GM18526 (cell line): ENCODE data around the gene IRAK2.

Experiments
- POLR2A ChIP-seq: IDR thresholded peaks from 3 replicates; pipeline ENCODE4 v1.6.1; 2011; ENCODE audit not compliant: insufficient read length; ENCODE audit errors: extremely low read depth

IRAK2 gene

DNA sequence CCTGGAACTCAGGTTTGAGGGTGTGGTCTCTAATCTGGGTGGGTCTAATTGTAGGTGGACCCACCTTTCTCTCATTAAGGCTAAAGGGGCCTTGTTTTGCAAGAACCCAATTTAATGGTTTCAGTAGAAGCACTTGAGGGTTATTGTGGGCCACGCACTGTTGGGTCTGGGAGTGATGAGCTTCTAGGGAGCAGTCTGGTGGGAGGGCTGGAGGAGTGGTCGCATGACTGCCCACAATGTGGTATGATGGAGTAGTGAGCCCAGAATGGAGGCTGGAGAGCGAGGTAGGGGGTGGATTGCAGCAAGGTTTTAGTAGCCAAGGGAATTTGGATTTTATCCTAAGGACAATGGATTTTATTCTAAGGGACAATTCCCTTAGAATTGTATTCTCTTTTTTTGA is 86.3 kb downstream of the IRAK2 start:
- TF ChIP-seq POLR2A = no peak

DNA sequence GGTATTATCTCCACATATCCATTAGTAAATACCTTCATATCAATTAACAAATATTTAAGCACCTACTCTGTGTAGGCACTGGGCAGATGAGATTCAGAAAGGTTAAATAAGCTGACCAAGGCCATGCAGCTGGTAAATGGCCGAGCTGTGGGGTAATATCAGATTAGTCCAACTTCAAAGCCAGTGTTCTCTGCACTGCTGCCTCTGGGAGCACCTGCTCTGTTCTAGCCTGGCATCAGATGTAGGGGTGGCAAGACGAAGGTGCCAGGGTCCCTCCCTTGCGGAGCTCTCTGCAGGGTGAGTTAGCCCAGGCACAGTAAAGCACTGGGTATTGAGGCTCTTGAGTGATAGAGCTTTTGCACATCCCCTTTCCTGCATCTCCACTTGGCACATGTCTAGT is 89.0 kb downstream of the IRAK2 start:
- no peak for TF ChIP-seq POLR2A

DNA sequence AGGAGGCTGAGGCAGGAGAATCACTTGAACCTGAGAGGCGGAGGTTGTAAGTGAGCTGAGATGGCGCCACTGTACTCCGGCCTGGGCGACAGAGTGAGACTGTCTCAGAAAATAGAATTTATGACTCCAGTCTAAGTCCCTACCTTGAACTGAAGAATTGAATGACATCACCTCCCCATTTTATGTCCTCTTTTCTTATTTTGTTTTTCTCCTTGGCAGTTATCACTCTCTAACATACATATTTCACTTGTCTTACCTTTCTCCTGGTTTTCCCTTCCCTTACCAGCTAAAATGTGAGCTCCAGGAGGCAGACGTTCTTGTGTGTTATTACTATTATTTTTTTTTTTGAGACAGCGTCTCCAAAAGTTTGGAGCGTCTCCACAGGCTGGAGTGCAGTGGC is 91.1 kb downstream of the IRAK2 start:
- TF ChIP-seq POLR2A = no peak

DNA sequence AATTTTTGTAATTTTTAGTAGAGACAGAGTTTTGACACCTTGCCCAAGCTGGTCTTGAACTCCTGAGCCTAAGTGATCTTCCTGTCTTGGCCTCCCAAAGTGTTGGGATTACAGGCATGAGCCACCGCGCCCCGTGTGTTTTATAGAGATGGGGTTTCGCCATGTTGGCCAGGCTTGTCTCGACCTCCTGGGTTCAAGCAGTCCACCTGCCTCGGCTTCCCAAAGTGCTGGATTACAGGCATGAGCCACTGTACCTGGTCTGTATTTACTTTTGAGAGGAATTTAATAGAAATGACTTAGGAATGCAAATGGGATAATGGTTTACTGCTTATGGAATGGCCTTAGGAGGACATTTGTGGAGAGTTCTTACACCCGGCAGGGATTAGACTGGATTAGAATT is 94.3 kb downstream of the IRAK2 start:
- no peak for TF ChIP-seq POLR2A

DNA sequence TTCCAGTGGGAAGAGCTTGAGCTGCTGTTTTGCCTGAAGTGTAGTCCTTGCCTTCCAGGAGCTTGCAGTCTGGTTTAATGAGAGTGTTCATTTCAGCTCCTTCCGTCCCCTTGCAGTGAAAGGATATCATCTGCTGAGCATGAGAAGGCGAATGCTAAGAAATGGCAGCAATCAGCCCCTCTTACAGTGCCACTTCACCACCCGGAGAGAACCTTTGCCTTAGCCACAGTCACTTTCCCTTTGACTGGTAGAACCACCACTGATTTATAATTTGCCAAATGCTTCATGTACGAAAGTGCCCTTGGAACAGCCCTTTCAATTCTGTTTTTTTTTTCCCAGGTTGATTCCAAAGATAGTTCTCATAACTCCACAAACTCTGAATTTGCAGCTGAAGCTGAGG is 95.1 kb downstream of the IRAK2 start:
- TF ChIP-seq POLR2A = no peak

DNA sequence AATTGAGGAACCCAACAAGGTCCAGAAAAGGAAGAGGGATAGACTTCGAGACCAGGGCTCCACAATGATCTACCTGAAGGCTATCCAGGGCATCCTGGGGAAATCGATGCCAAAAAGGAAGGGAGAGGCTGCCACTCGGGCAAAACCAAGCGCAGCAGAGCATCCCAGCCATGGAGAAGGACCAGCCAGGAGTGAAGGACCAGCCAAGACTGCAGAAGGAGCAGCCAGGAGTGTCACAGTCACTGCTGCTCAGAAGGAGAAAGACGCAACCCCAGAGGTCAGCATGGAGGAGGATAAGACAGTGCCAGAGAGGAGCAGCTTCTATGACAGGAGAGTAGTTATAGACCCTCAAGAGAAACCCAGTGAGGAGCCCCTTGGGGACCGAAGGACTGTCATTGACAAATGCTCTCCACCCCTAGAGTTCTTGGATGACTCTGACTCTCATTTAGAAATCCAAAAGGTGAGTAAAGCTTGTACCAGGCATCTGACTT is 95.5 kb downstream of the IRAK2 start:
- TF ChIP-seq POLR2A = no peak

DNA sequence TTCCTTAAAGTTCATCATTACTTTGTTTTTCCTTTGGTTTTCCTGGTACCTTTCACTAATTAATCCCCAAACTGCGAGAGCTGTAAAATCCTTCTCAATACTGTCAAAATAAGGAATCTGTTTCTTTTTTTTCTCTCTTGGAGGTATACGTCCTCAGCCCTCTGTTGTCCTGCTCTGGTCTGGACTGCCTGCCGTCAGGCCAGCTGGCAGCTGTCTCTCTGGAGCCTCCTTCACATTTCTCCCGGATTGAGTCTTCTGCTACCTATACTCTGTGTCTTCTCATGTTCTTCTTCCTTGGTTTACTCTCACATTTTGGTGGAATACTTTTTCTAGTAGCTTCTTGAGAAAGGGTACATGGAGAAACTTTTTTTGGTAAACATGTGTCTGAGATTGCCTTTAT is 97.3 kb downstream of the IRAK2 start:
- no peak for TF ChIP-seq POLR2A

DNA sequence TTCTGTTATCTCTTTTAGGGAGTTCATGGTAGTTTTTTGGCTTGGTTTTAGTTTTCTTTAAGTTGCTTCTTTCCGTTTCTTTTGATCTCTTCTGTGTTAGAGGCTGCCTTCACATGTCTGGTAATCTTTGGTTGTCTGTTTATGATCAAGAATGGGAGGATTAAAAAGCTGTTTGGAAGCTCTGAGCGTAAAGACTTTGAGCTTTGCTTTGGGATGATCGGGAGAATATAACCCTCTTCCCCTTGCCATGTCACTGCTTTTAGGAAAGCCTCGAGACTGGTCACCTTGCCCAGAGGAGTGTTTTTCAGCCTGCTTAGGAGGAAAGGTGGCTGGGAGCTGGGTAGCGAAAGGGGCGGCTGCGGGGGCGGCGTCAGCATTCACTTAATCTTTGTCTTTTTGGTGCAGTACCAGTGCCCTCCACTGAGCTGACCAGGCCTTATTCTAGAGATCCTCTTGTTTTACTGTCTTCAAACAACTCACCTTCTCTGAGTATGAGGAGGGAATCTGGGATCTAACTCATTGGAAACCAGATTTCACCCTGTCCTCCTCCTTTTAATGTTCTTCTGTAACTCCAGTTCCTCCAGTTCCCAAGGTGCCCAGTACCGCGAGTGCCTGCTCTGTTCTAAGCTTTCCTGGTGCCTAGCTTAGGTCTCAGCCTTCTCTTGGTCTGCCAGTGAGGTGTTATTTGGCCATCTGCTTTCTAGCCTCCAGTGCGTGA is 99.1 kb downstream of the IRAK2 start:
- no peak for TF ChIP-seq POLR2A

DNA sequence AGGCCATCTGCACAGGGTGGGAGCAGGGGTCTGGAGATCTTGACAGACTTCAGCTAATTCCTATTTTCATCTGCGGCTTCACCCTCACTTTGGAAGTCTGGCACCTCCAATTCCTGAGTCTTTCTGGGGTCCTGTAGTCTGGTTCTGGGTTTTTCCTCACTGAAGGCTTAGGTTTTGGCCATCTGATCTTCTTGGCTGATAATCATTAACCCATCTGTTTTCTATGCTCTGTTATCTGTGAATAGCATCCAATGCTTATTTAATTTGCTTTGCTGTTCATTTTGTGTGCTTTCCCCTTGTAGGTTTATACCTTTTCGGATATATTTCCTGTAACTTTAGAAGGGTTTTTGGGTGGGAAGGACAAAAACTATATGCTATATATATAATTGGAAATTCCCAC is 101.1 kb downstream of the IRAK2 start:
- TF ChIP-seq POLR2A = no peak

DNA sequence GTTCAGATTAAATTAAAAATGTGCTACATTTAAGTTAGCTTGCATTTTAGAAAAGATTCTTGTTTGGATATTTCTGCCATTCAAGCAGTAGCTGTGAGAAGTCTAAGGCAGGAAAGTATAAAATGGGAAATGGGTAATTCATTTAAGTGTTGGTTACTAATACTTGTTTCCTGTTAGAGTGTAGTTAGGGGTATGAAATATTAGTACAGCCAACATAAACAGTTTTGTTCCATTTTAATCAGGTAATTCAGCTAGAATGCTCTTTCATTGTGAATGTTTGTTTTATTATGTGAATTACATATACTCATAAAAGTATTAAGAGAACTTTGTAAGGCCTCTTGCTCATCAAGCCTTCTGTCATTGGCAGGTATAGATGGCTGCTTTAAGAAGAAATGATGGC is 103.4 kb downstream of the IRAK2 start:
- no peak for TF ChIP-seq POLR2A

DNA sequence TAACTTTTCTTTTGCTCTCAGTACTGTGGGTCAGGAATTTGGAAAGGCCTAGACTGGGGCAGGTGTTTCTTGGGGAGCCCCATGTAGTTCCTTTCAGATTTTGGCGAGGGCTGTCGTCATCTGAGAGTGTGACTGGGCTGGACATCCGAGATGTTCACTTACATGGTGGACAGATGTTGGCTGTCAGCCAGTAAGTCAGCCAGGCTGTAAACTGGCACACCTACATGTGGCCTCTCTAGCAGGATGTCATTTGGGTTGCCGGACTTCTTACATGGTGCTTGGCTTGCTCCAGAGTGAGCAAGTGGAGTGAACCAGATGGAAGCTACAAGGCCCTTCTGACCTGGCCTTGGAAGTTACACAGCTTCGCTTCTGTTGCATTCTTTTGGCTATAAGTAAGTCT is 104.2 kb downstream of the IRAK2 start:
- no peak for TF ChIP-seq POLR2A

DNA sequence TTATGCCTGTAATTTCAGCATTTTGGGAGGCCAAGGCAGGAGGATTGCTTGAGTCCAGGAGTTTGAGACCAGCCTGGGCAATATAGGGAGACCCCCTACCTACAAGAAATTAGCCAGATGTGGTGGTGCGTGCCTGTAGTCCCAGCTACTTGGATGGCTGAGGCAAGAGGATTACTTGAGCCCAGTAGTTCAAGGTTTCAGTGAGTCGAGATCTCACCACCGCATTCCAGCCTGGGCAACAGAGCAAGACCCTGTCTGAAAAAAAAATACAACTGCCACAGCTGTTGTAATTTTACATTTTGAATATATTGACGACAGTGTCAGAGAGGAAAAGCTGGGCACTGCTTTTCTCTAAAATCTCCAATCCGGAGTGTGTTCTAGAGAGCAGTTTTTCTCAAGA is 104.7 kb downstream of the IRAK2 start:
- TF ChIP-seq POLR2A = no peak

DNA sequence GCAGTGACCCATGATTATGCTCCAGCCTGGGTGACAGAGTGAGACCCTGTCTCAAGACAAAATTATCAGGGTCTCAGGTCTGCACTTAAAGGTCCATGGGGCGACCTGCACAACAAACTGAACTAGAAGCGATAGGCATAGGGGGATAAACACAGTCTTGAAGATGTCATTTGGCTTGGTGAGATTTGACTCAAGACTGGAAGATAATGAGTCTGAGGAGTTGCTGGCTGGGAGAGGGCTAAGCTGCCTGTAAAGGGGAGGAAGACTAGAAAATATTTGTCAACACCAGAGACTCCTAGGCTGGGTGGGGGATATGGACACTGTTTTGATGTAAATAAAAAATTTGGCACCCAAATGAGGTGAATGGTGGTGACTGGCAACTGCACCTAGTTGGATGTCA is 108.3 kb downstream of the IRAK2 start:
- no peak for TF ChIP-seq POLR2A

DNA sequence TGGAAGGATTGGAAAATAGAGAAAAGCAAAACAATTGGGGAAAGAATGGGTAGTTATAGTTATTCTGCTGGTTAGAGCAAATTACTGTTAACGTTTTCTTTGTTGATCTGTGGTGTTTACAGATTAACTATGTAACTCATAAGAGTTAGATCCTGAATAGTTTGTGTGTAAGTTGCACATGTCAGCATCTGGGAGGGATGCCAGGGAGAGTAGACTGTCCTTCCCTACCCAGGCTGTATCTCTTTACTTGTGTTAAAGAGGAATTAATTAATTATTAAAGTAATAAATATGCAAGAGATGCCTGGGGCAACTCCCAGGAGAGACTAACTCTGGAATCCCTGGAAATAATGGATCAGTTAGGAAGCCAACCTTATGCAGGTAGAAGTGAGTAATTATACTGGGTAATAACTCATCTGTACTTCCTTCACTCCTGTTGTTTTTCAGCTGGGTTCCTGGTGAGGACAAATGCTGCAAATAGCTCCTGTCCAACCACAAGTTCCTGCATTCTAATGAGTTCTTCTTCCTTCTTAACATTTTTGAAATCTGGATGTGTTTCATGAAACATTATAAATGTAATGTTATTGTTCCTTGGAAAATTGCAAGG is 109.1 kb downstream of the IRAK2 start:
- TF ChIP-seq POLR2A = no peak

DNA sequence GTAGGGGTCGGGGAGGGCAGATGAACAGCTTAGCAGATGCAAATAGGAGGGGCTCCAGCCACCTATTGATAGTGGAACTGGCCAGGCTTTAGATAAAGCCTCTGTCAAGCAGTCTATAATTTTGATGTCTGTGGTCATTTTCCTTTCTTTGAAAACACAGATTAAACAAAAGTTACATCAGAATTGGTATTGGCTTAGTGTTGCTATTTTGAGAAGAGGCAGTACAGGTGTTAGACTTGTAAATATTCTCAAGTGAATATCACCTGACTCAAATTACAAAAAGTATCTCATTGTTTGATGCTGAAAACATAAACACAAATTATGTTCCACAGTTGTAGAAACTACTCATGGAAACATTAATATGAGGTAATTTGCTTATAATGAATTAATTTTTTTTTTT is 109.9 kb downstream of the IRAK2 start:
- no peak for TF ChIP-seq POLR2A

DNA sequence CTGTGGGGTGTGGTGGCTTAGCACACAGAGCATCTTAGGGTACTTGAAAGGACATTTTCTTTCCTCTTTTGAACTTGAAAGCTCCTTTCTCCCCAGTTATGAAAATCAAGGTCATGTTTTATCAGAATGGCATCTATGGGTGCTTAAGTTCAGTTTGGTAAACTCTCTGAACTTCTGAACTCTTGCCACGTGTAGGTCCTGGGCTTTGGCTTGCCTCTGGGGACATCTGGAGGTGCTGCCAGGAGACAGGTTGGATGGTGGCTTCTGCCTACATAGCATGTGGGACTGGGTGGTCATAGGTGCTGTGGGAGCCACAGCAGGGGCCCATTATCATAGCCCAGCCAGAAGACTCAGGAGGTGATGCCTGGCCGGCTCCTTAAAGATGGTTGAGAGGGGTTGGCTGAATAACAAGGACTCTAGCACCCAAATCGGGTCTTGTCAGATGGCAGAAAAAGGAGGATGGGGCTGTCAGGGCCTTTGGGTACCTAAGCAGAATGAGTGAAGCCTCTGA is 112.5 kb downstream of the IRAK2 start:
- no peak for TF ChIP-seq POLR2A

DNA sequence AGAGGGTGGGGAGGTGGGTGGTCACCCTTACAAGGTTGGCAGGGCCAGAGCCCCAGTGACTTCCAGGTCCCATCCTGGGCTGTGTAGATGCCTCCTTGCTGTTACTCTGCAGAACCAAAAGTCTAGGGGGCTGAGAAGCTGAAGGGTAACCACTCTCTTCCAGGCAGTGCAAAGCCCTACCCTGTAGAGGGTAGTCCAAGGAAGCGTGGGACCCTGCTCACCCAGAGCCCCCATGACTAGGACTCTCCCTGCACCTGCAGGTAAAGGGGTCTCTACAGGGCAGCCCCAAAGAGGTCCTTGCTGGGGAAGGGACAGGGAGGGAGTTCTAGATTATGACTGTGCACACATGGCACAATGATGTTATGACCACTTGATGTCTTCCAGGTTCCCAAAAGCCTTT is 113.8 kb downstream of the IRAK2 start:
- no peak for TF ChIP-seq POLR2A
